Kidney epithelial cell (primary cell): ENCODE measurements around the gene HS3ST4. TPM values are rescaled to one million over a fixed set of nuclear protein-coding genes. Genes with fewer than 3 reads are reported as not detected.

Experiments used
- DNase-seq: peaks from one replicate; pipeline ENCODE4 v3.0.0-alpha.2; 2010; ENCODE audit warnings: low read depth
- H3K27me3 ChIP-seq: 2 replicates; pipeline ENCODE4 v1.6.0; 2011; ENCODE audit warnings: low read length; ENCODE audit not compliant: control insufficient read depth, insufficient read depth
- H3K36me3 ChIP-seq: 2 replicates; pipeline ENCODE4 v1.5.1; 2011; ENCODE audit warnings: low read length; ENCODE audit not compliant: control insufficient read depth, insufficient read depth
- H3K4me3 ChIP-seq: 2 replicates; pipeline ENCODE4 v1.5.1; 2011; ENCODE audit warnings: low read depth, mild to moderate bottlenecking, control low read depth, low read length
- total RNA-seq: library from RNA; depleted of rRNA; stranded (reverse); fragments of >200 nt; gene quantifications from 2 replicates; pipeline ENCODE4 v1.2.3, GENCODE V29; 2015
- TF ChIP-seq, protein P1 (sequence below): IDR thresholded peaks from 2 replicates; pipeline ENCODE4 v1.5.1; 2011; ENCODE audit warnings: mild to moderate bottlenecking, moderate library complexity, low read length, control low read depth, inconsistent platforms; ENCODE audit not compliant: insufficient read depth, poor library complexity, severe bottlenecking

HS3ST4 gene
- total RNA-seq, 1 donor from 2014 or later = 0.21 TPM

DNA sequence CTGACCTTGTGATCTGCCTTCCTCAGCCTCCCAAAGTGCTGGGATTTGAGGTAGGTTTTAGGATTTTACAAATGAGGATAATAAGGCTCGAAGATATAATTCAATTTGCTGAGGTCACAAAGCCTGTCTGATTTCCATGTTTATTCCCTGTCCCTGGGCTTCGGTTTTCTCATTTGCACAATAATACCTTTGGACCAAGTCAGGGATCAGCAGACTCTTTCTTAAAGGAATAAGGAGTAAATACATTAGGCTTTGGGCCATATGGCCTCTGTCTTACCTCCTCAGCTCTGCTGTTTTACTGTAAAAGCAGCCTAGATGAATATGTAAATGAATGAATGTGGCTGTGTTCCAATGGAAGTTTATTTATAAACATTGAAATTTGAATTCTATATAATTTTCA is 442.8 kb downstream of the HS3ST4 start:
- no peaks in the 10 kb centered on the region for H3K27me3 ChIP-seq
- TF ChIP-seq, protein P1, sequence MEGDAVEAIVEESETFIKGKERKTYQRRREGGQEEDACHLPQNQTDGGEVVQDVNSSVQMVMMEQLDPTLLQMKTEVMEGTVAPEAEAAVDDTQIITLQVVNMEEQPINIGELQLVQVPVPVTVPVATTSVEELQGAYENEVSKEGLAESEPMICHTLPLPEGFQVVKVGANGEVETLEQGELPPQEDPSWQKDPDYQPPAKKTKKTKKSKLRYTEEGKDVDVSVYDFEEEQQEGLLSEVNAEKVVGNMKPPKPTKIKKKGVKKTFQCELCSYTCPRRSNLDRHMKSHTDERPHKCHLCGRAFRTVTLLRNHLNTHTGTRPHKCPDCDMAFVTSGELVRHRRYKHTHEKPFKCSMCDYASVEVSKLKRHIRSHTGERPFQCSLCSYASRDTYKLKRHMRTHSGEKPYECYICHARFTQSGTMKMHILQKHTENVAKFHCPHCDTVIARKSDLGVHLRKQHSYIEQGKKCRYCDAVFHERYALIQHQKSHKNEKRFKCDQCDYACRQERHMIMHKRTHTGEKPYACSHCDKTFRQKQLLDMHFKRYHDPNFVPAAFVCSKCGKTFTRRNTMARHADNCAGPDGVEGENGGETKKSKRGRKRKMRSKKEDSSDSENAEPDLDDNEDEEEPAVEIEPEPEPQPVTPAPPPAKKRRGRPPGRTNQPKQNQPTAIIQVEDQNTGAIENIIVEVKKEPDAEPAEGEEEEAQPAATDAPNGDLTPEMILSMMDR = no peak
- no peak overlapping the region for H3K4me3 ChIP-seq
- no peak for DNase-seq
- H3K36me3 ChIP-seq = no peaks in the 10 kb centered on the region

DNA sequence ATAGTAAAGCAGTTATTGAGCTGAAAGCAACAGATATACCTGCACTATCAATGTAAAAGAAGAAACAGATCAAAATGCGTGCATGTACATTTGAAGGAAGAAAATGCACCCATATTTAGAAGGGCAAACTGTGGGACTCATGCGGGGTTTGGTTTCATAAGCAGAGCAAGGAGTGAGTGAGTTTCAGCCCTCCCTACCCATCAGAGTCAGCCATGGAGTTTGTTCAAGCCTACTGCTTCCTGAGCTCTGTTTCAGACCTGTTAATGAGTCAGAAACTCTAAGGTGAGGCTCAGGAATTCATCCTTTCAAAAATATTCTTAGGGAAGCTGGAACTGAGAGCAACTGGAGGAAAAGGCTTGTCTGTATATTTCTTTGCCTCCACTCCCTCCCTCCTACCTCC is 446.2 kb downstream of the HS3ST4 start:
- TF ChIP-seq, protein P1 = no peak
- Histone ChIP-seq H3K27me3 (no peaks in the 10 kb centered on the region), H3K36me3 (no peaks in the 10 kb centered on the region), H3K4me3 (no peak overlapping the region)
- no peak for DNase-seq

DNA sequence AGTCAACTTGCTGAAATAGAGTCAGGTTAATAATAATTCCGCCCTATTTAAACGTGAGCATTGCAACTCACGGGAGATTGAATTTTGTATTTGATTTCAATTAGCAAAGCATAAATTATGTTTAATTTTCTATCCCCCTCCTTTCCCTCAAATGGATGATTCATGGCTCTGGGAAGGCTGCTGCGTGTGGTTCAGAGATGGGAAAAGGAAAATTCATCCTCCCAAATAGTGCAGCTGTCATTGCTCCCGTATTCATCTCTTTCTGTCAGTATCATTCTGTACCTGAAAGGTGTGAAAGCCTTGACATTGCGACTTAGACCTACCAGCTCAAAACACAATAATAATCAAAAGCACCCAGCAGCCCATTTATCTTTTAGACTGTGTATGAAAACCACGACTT is 447.3 kb downstream of the HS3ST4 start:
- TF ChIP-seq, protein P1 = no peak
- no peaks in the 10 kb centered on the region for H3K27me3 ChIP-seq
- DNase-seq = no peak
- H3K4me3 ChIP-seq = no peak overlapping the region
- no peaks in the 10 kb centered on the region for H3K36me3 ChIP-seq

DNA sequence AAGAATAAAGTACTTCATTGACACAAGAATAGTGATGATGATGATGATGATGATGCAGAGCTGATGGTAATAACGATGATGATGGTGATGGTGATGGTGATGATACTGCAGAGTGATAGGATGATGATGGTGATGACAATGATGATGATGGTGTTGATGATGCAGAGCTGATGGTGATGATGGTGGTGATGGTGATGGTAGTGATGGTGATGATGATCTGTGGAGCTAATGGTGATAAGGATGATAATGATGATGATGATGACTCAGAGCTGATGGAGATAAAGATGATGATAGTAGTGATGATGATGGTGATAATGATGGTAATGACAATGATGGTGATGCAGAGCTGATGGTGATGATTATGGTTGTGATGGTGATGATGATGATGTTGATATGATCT is 448.1 kb downstream of the HS3ST4 start:
- no peak for DNase-seq
- no peak overlapping the region for H3K4me3 ChIP-seq
- no peaks in the 10 kb centered on the region for H3K36me3 ChIP-seq
- TF ChIP-seq, protein P1 = no peak
- no peaks in the 10 kb centered on the region for H3K27me3 ChIP-seq

DNA sequence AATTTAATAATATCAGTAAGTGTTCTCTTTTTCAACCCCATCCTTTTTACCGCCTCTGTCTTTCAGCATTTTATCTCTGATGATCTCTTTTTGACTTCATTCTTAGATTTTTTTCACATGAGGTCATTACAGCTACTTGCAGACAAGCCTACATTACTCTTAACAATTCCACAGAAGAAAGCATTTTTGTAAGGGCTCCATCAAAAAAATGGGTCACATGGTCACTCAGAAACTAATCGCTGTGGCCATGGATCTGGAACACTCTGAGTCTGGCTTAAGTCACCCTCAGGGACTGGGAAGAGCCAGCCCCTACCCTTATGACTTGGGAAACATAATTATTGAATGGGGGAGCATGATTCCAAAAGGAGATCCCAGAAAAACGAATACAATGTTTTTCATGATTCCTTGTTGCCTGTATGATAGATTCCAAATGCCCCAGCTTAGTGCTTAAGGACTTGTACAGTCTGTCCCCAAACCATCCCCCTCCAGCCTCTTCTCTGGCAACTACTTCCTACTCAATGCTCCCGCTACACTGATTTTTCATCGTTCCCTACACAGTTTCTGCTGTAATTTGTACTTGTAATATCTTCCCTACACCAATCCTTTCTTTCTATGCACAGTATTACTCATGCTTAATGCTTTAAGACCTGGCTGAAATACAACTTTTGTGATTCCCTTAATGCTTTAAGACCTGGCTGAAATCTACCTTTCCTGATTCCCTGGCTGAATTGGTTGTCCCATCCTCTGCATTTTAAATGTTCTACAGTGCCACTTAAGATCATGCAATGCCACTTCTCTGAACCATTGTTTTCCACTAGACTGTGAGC is 457.8 kb downstream of the HS3ST4 start:
- Histone ChIP-seq H3K36me3 (no peaks in the 10 kb centered on the region), H3K4me3 (no peak overlapping the region), H3K27me3 (no peaks in the 10 kb centered on the region)
- no peak for DNase-seq
- TF ChIP-seq, protein P1 = no peak

DNA sequence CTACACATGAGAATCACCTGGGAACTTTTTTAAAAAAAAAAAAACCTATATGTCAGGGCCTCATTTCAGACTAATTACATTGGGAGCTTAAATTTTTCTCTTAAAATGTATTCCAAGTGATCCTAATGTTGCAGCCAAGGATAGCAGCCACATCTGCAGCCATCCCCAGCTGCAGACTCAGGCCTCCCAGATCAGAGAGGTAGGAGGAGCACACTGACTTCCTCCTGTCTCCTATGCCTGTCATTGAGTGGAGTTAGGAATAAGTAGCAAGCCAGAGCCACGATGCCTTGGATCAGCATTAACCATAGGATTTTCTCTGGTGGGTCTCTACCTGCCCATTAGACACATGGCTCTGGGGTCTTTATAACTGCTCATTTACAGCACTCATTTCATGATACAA is 463.5 kb downstream of the HS3ST4 start:
- DNase-seq = no peak
- TF ChIP-seq, protein P1 = no peak

More for the DNA sequence above, 463.5 kb downstream of the HS3ST4 start:
- Histone ChIP-seq H3K27me3 (no peaks in the 10 kb centered on the region), H3K4me3 (no peak overlapping the region), H3K36me3 (no peaks in the 10 kb centered on the region)
